Muscle of back (tissue), 11 donors: ENCODE data around the gene RAI14. TPM values are rescaled to one million over a fixed set of nuclear protein-coding genes. Genes with fewer than 3 reads are reported as not detected.
"Not testable (repeated sequence)": the region's sequence is repeated elsewhere in the genome, so short reads cannot be mapped to it uniquely, and the experiment has no call there.

ENCODE experiments used
- DNase-seq, 3 donors: peaks; one replicate each; pipeline versions ENCODE4 v3.0.0 to v3.0.0-alpha.2; 2013
- polyA plus RNA-seq, 10 donors: library from polyadenylated mRNA; unstranded; fragments of 120-200 nt; gene quantifications; one replicate each; pipeline ENCODE4 v1.2.1, GENCODE V29; 2013; ENCODE audit not compliant: insufficient read length in 10 of 10

RAI14 gene
- polyA plus RNA-seq, 10 donors: 25.5 to 45.3 (median 30.4) TPM

DNA sequence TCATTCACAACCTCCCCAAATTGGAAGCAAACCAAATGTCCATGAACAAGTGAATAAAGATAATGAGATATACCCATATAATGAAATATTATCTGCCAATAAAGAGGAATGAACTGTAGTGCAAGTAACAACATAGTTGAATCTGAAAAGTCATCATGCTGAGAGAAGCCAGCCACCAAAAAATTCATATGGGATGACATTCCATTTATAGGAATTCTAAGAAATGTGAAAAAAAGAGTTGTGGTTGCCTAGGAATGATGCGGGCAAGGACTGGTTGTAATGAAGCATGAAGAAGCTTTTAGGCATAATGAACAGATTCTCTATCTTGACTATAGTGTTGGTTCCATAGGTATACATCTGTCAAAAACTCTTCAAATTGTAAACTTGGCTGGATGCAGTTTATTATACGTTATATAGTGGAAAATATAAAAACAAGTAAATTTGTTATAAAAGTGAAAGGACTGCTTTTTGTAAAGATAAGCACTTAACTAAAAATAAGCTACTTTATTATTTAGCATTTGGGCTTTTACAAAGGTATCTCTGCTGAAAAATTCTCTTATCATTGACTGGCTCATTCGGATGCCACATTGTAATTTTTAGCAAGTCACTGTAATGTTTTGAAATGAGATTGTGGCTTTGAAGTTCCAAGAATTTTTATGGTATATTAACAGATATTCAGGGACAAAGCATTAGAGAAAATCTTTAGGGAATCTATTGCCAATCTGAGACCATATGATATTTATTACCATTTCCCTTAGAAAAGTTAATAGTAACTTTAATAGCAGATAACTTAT is 161.6 kb downstream of the RAI14 start:
- no peak for DNase-seq

DNA sequence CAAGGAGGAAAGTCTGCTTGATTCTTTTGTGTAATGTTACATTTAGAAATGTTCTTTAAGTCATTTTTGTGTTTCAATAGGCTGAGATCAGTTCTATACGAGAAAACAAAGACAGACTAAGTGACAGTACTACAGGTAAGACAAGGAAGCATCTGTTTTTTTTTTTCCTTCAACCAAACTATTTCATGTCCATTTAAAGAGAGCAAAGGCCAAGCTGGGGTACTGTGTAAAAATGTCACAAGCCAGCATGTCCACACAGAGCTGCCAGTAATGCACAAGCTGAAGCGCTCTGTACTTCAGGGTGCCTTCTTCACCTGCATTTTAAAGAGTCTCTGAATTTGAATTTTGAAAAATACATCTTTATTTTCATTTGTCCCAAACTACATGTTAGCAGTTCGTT is 162.6 kb downstream of the RAI14 start:
- DNase-seq: no peak

DNA sequence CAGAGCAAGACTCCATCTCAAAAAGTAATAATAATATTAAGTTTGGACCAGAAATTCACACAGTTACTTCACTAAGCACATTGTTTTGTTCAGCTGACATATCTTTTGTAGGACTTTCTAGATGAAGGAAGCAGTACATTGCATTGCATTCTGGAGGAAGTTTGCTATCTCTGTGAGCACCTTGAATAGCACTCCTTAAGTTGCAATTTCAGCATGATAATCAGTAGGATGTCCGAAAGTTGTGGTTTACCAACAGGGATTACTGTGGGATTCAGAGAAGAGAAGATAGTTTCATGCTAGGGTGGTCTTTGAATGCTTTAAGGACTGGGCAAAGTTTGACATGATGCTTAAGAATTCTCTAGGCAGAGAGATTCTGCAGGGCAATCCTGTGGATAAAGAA is 164.5 kb downstream of the RAI14 start:
- no peak for DNase-seq

DNA sequence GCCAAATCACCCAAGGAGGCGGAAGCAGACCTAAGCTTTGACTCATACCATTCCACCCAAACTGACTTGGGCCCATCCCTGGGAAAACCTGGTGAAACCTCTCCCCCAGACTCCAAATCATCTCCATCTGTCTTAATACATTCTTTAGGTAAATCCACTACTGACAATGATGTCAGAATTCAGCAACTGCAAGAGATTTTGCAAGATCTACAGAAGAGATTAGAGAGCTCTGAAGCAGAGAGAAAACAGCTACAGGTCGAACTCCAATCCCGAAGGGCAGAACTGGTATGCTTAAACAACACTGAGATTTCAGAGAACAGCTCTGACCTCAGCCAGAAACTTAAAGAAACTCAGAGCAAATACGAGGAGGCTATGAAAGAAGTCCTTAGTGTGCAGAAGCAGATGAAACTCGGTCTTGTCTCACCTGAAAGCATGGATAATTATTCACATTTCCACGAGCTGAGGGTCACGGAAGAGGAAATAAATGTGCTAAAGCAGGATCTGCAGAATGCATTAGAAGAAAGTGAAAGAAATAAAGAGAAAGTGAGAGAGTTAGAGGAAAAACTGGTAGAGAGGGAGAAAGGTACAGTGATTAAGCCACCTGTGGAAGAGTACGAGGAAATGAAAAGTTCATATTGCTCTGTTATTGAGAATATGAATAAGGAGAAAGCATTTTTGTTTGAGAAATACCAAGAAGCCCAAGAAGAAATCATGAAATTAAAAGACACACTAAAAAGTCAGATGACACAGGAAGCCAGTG is 167.0 kb downstream of the RAI14 start:
- DNase-seq: no peak

DNA sequence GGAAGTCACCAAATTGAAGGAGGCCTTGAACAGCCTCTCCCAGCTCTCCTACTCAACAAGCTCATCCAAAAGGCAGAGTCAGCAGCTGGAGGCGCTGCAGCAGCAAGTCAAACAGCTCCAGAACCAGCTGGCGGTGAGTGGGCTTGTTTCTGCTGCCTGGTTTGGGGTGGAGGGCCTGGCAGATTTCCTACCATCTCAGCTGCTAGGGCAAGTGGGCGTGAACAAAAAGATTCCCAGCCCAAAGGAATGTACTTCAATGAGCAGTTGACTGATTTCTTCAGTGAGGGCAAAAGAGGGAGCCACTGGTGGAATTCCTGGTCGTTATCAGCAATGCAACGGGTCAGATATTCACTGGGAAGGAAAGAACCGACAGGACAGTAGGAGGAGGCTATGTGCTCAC is 170.2 kb downstream of the RAI14 start:
- DNase-seq: no peak

DNA sequence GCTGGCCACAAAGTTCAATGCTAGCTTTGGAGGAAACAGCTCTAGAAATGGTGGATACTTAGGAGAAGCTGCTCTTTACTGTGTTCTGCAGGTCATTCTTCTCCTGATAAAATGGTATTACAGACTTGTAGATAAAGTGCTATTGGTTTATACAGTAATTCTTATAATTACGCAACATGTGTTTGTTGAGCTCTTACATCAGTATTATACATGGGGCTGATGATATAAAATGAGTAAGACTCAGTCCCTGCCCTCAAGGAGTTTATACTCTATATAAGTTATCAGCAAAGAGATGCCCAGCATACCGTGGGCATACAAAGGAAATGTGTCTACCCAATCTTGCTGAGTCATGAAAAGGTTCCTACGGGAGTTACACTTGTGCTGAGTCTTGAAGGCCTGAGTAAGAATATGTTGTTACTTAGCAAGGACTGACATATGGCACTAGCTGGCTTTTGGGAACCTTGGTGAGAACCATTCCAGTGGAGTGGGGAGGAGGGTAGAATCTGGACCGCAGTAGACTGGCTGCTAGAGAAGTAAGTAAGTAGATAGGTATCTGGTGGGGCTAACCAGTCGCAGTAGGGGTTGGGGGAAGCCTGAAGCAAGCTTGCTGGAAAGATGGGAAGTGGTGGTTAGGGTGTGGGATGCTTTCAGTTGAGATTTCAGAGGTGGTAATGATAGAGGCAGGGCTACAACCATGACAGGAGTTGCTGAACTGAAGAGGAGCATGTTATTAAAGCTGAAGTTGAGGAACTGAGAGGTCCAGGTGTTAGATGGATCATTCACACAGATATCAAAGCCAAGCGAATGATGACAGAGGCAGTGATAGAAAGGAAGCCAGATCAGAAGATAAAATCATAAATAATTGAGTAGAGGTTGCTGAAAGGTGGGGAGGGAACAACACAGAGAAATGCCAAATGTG is 171.7 kb downstream of the RAI14 start:
- no peak for DNase-seq

DNA sequence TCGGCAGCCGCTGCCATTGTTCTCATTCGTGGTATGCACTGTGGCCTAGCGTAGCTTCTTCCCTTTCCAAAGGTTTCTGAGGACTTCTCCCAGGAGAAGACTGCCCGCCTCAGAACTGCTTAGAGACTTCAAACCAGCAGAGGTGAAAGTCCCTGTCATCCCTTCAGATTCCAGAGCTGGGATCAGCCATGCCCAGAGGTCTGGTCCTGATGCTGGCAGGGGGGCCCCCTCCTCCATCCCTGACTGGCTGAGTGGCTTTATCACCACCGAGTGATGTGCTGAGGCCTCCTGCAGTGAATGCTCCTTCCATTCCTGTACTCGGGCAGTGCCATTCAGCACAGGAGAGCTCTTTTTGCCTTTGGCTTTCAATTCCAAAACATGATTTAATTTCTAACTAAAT is 174.7 kb downstream of the RAI14 start:
- DNase-seq: not testable (repeated sequence)

DNA sequence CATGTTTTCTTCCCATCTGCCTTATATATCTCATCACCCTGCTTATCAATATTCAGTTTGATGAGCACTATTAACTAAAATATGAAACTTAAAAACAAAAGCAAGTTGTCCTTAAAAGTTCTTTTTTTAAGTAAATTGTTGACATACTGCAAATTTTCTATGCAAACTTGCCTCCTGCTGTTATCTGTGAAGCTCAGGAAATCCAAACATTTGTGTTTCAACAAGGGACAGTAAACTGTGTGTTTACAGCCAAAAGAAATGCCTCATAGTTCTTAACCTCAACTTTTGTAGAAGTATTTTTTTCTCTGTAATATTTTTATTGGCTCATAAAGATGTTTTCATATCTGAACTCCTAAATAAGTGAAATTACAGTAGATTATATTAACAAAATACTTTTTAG is 175.2 kb downstream of the RAI14 start:
- no peak for DNase-seq

DNA sequence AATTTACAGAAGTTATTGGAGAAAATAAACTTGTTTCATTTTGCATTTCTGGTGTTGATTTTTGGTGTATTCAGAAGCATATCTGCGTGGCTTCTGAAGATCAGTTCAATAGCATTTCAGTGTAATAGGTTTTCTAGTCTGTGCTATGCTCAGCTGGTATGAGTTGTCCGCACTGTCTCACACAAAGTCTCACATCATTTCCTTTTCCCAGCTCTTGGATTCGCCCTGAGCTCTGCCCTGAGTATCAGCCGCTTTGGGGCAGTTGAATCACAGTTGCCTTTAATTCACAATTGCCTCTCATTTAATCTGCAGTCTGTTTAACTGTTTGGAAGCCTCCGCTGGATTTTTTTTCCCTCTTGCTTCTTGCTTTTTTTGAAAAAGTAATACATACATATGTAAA is 176.4 kb downstream of the RAI14 start:
- no peak for DNase-seq

DNA sequence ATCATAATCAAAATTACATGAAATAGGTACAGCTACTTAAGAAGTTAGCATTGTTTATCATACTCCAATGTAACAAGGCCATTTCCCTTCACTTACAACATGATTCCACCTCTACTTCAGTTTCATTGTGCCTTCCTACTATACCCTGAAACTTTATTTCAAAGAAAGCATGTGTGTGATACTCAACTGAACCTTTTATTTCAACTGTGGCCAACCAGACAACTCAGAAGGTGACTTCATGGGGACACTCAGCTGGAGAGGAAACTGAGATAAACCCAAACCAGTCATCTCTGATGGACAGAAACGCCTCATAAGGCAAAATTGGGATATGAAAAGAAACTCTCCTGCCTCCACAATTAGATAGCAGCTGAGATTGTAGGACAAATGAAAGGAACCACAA is 177.0 kb downstream of the RAI14 start:
- no peak for DNase-seq

DNA sequence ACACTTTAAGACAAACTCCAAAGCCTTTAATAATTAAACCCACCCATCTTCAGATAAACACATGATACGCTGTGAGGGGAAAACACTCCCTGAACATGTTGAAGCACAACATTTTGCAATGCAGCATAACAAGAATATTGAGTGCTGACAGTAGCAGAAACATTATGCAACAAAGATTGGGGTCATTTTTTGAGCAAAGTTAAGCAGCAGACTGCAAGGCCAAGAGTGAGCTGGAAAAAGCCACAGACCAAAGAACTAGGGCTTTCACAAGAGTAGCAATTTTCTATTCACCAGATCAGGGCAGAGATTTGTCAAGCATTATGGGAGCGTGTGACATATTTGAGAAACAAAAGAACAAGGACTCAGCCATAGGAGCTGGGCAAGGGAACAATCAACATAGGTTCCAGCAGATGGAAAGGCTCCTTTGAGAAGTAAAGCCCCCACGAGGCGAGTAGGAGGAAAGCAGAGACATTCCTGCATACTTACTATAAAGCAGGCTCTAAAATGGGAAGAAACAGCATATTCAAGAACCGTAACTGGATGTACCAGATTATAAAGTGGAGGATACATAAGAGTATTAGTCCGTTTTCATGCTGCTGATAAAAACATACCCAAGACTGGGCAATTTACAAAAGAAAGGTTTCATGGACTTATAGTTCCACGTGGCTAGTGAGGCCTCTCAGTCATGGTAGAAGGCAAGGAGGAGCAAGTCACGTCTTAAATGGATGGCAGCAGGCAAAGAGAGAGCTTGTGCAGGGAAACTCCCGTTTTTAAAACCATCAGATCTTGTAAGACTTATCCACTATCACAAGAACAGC is 178.1 kb downstream of the RAI14 start:
- DNase-seq: no peak

DNA sequence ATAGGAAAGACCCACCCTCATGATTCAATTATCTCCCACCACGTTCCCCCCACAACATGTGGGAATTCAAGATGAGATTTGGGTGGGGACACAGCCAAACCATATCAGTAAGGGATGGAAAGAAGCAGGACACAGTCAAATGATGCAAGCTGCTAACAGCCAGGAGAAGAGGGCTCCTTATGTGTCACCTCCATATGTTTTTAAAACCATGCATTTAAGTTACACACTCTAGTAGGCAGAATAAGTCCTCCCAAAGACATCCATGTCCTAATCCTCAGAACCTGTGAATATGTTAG is 178.6 kb downstream of the RAI14 start:
- DNase-seq: no peak

DNA sequence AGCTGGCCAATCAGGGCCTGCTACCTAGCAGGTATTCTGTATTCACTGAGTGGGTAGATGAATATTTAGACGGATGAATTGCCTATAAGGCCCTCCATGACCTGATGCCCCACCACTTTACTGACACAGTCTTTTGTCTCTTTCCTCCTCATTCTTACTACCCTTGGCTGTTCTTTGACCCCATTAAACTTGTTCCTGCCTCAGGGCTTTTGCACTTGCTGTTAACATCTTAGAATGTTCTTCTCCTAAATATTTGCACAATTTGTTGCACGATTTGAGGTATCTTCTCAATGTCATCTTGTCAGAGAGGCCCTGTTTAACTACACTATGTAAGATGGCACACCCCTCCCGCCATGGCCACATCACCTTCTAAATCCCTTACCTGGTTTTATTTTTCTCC is 179.5 kb downstream of the RAI14 start:
- DNase-seq: no peak

DNA sequence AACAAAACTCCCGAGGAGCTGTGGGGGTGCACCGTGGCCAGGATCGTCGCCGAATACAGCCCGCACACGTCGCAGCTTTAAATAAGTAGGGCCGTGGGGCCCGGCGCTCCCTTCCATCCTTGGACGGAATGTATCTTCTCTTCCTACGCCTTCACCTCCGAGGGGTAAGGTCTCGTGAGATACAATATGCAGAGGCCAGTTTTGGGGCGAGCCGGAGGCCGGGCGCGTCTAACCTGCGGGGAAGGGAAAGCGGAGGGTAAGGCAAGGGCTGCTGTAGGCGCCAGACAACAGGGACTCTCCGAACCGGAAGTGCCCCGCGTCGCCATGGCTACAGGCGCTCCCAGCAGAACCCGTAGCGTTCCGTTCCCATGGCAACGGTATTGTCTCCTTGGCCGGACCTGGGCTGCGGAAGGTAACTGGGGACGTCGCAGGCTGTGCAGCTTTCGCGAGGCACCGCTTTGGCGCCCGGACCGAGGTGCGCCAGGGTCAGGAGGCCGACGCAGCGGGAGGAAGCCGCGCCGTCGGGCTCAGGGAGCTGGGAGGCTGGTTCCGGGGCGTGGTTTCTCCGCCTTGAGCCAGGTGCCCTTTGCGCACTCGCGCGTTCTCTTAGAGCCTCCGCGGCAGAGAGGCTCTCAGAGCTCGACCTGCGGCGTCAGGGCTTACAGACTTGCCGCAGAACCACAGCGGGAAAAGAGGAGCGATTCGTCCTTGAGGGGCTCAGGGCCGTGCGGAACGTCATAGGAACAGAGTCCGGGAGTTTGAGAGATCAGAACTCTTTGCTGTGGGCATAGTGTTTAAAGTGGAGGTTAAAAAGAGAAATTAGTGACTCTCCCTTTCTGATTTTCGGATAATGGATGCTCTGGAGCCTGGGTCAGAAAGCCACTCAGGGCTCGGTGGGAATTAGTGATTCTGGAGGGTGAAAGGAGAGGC is 182.9 kb downstream of the RAI14 start, which contains the start of gene TTC23L:
Gene TTC23L, plus strand, starts transcription at position 380 of the 930 bp plus-strand sequence. CDS start 1,508 bp downstream, outside the sequence.
- DNase-seq: peak; percentile 76 to 96 (median 88)

DNA sequence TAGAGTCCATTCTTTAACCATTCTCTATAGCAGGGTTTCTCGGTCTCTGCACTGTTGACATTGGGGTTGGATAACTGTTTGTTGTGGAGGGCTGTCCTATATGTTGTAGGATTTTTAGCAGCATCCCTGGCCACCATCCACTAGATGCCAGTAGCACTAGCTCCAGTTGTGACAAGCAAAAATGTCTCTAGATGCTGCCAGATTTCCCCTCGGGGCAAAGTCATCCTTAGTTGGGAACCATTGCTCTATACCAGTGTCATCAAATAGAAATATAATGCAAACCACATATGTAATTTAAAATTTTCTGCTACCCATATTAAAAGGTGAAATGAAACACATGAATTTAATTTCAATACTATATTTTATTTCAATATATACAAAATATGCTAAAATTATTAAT is 185.7 kb downstream of the RAI14 start:
- DNase-seq: no peak

DNA sequence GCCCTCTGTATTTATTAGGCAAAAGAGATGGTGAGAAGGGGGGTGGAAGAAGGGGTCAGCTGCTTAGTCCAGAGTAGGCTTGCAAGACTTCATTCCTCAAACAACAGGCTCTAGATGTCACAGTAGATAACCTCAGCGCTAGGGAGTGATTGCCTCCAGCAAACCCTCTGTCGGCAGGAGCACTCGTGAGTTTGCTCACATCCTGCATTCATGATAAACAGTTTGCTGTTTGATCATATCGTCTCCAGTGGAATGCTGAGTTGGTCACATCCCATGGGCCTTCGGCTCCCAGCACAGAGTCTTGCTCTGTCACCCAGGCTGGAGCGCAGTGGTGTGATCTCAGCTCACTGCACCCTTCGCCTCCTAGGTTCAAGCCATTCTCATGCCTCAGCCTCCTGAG is 186.4 kb downstream of the RAI14 start:
- DNase-seq: no peak

DNA sequence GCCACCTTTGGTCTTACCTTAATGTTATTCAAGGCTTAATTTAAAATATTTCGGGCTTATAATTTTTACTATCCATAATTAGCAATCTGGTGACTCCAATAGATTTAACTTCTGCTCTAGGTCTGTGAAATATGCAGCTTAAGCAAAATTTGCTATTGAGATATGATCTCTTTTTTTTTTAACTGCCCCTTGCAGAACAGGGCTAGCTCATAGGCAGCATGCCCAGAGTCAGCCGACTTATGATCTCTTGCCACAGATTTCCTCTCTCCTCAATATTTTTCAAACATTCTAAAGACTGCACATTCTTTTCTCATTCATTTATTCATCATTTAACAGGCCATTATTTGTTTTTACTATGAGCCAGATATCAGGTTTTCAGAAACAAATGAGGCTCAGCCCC is 187.4 kb downstream of the RAI14 start:
- peak in 1 of 3 donors; percentile 32 for DNase-seq

DNA sequence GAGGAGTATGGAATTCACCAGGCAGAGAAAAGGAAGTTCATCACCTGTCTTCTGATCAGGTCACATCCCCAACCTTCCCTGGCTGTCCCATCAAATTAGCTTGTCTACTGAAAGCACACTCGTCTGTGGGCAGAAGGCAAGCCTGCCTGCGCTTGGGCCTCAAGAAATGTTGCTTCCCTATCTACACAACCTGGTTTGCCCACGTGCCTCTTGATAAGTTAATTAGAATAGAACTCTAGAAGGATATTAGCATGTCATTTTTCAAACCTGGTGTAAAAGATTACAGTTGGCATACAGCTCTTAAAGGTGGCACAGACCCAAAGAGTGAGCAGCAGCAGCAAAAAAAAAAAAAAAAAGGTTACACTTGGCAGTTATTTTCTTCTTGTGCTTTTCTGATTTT is 188.0 kb downstream of the RAI14 start:
- DNase-seq: no peak

DNA sequence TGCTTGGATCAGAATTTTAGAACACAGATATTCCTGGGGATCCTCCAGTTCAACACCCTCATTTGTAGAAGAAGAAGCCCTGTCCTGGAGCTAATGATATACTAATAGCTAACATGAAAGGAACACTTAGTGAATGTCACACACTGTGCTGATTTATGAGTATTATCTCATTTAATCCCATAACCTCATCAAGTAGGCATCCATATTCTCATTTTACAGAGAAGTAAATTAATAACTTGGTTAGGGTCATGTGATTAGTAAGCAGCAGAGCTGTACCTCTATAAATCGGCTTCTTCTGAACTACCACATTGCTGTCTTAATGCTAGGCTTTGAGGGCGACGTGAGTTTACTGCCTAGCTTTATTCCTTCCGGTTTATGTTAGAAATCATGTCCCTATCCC is 188.9 kb downstream of the RAI14 start:
- DNase-seq: no peak

DNA sequence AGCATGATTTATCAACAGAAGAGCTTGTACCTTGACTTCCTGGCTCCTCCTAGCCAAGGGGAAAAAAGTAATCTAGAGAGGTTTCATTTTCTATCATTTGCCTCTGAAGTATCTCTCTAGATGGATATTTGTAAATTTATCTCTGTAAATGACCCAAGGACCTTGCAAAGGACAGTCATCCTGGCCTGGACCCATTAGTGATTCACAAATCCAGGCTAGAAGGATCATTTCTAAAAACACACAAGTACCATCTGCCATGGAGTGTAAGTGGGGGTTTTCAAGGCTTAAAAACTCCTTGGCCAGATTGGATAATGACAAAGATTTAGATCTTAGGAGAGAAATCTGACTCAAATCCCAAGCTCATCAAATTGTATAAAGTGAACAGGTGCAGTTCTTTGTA is 190.9 kb downstream of the RAI14 start:
- no peak for DNase-seq
